DND-41 (cell line): ENCODE data around the gene FAM131C.

Experiments
- CTCF ChIP-seq: IDR thresholded peaks from 2 replicates; pipeline ENCODE4 v1.5.1; 2012; ENCODE audit warnings: borderline replicate concordance, low read length, moderate library complexity, mild to moderate bottlenecking; ENCODE audit not compliant: poor library complexity, severe bottlenecking; ENCODE audit errors: extremely low read depth
- EZH2 ChIP-seq: IDR thresholded peaks from 3 replicates; pipeline ENCODE4 v1.6.1; 2012; ENCODE audit warnings: borderline replicate concordance, low read depth, mild to moderate bottlenecking, moderate library complexity, low read length, inconsistent platforms; ENCODE audit not compliant: severe bottlenecking

- no peak for TF ChIP-seq CTCF
- no peak for TF ChIP-seq EZH2
Measured at GRCh38 chr1:16119504-16119903, 46.1 kb upstream of the FAM131C start.
